Upper lobe of left lung (tissue), 4 donors: Measurements from ENCODE around the gene TMED8.

Source experiments
- CTCF ChIP-seq, 6 experiments: fragments of 450-650 bp in 4 of 6; fragments of 200-600 bp in 2 of 6; sonication (generic) in 2 of 6; IDR thresholded peaks; one replicate each; pipeline ENCODE4 v1.5.1; 2016 to 2019; ENCODE audit warnings: antibody characterized with exemption in 6 of 6
- EP300 ChIP-seq, 4 donors: sonication (generic); formaldehyde crosslinking; IDR thresholded peaks; one replicate each; pipeline ENCODE4 v1.5.1; 2017; ENCODE audit warnings: antibody characterized with exemption in 4 of 4, control low read depth in 2 of 4
- POLR2A ChIP-seq, 4 donors: fragments of 450-650 bp; IDR thresholded peaks; one replicate each; pipeline ENCODE4 v1.5.1; 2016 to 2017; ENCODE audit warnings: antibody characterized with exemption in 4 of 4, mild to moderate bottlenecking in 2 of 4
- POLR2AphosphoS5 ChIP-seq, 2 donors: sonication (generic); formaldehyde crosslinking; IDR thresholded peaks; one replicate each; pipeline ENCODE4 v1.5.1; 2017; ENCODE audit warnings: antibody characterized with exemption in 2 of 2

DNA sequence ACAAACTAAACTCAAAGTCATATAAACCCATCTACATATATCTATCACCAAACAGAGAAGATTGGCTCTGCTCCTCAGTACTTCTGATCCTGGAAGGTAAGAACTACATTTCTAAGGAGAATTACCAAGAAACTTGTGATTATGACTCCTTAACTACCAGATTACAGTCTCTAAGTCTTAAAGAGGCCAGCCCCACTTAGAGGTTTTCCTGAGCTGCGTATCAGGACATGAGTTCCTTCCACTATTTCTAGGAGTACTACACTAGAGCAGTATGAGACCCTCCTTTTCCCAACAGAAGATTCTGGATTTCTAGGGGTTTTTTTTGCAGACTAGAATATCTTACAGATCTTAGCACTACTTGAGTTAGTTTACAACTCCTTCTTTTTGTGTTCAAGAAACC lies 46.5 kb upstream of the TMED8 start, which contains the start of gene NOXRED1:
- TF ChIP-seq POLR2A (IDR thresholded peaks at IDR 0.05): no peak
- no peak for TF ChIP-seq POLR2AphosphoS5 (IDR thresholded peaks at IDR 0.05)
- TF ChIP-seq CTCF (IDR thresholded peaks at IDR 0.05): no peak
- TF ChIP-seq EP300 (IDR thresholded peaks at IDR 0.05): no peak
